Kidney (tissue), 22 donors: ENCODE results near the gene OR5B3. TPM values are rescaled to one million over a fixed set of nuclear protein-coding genes. Genes with fewer than 3 reads are reported as not detected.

ENCODE experiments used
- DNase-seq, 5 donors: peaks; one replicate each; pipeline ENCODE4 v3.0.0-alpha.2; 2013 to 2020
- FAIRE-seq: peaks from 2 replicates; lab custom pipeline; 2012; peaks lifted over from hg19 to GRCh38; lab: Jason Lieb, UNC
- H3K27ac ChIP-seq, 2 donors: one replicate each; pipeline ENCODE4 v1.7.0; 2013; ENCODE audit warnings: low read depth in 2 of 2, low read length in 2 of 2, inconsistent platforms in 1 of 2
- H3K27me3 ChIP-seq: one replicate; pipeline ENCODE4 v1.7.1; 2013; ENCODE audit warnings: low read length, inconsistent platforms; ENCODE audit not compliant: control insufficient read depth, insufficient read depth
- H3K36me3 ChIP-seq, 3 donors: one replicate each; pipeline versions ENCODE4 v1.7.0 to v1.7.1; 2013; ENCODE audit warnings: low read length in 3 of 3, control low read depth in 1 of 3, inconsistent platforms in 1 of 3; ENCODE audit not compliant: insufficient read depth in 3 of 3, control insufficient read depth in 2 of 3
- H3K4me1 ChIP-seq, 3 donors: one replicate each; pipeline versions ENCODE4 v1.7.0 to v1.7.1; 2013; ENCODE audit warnings: low read length in 3 of 3, inconsistent platforms in 1 of 3, low read depth in 1 of 3; ENCODE audit not compliant: control insufficient read depth in 2 of 3, insufficient read depth in 2 of 3
- H3K4me3 ChIP-seq, 3 donors: one replicate each; pipeline versions ENCODE4 v1.7.0 to v1.8.1; 2013; ENCODE audit warnings: low read length in 3 of 3, control low read depth in 1 of 3, inconsistent platforms in 1 of 3
- H3K9ac ChIP-seq, 3 donors: one replicate each; pipeline versions ENCODE4 v1.7.0 to v1.7.1; 2013; ENCODE audit warnings: low read length in 3 of 3, control low read depth in 1 of 3, inconsistent platforms in 1 of 3
- H3K9me3 ChIP-seq, 3 donors: one replicate each; pipeline versions ENCODE4 v1.7.0 to v1.7.1; 2013; ENCODE audit warnings: low read length in 3 of 3, control low read depth in 1 of 3, inconsistent platforms in 1 of 3; ENCODE audit not compliant: control insufficient read depth in 2 of 3, insufficient read depth in 1 of 3
- CTCF ChIP-seq: IDR thresholded peaks from 3 replicates; pipeline ENCODE4 v1.5.1; 2012; ENCODE audit warnings: mild to moderate bottlenecking, moderate library complexity, borderline replicate concordance; ENCODE audit not compliant: insufficient read depth; ENCODE audit errors: extremely low read depth
- intact Hi-C: fragments of 100-400 bp; cut with DNase I; formaldehyde crosslinking; loops from one replicate; pipeline ENCODE4 v1.11.1; 2022
- long read RNA-seq, 10 donors: library from polyadenylated mRNA in 1 of 10; unstranded in 1 of 10; transcript quantifications; one replicate each; pipeline ENCODE4 v2.0.0 and lab custom pipeline, GENCODE V29; 2021 to 2026
- polyA plus RNA-seq: library from polyadenylated mRNA; stranded (reverse); fragments of 350-450 nt; fragmentation: Illumina TruSeq; extraction: RNeasy Lipid Tissue Mini Kit (QIAGEN cat#74804); gene quantifications from one replicate; pipeline ENCODE4 v1.2.3, GENCODE V29; 2014; ENCODE audit warnings: low read depth, low replicate concordance; ENCODE audit not compliant: insufficient read depth
- total RNA-seq: library from RNA; stranded (reverse); fragmentation: NEBNext Ultra II Directional; extraction: Animal tissue kit (Norgen Biotek cat#: 25700); gene quantifications from one replicate; pipeline ENCODE4 v1.2.1, GENCODE V29; 2021
- donor health status: control.
- donor health status: control.
- donor health status: control.
- donor health status: control.
- donor health status: control.
- donor health status: DM: yes; HTN: yes; CAD: no.
- donor health status: Normal renal cell carcinoma (clear cell type).

The OR5B3 gene
- not detected for total RNA-seq
- not detected for polyA plus RNA-seq
- long read RNA-seq, donor 1, result 0 reads
- long read RNA-seq, donor 2, result 0 reads
- long read RNA-seq, donor 3, result 0 reads
- long read RNA-seq, donor 4, result 0 reads
- long read RNA-seq, donor 5, result 0 reads
- long read RNA-seq, donor 6, result 0 reads
- long read RNA-seq, donor 7, result 0 reads
- long read RNA-seq, donor 8, result 0 reads
- long read RNA-seq, donor 9, result 0 reads
- long read RNA-seq, donor 10, result 0 reads

- Histone ChIP-seq H3K4me3 (no peak within 1 kb of the TSS), H3K27me3 (no peaks in the 10 kb centered on the region), H3K9ac (no peak within 1 kb of the TSS), H3K9me3 (peaks cover 0 to 3% (median 0%) of the 10 kb centered on the region in 3 donors), H3K36me3 (no peaks in the 10 kb centered on the region), H3K4me1 (no peaks in the 10 kb centered on the region), H3K27ac (no peak within 1 kb of the TSS)
- DNase-seq, result no peak
- intact Hi-C loops, result no loop called here
- no peak for FAIRE-seq
- TF ChIP-seq CTCF, result no peak
Observed at GRCh38 chr11:58406774-58407173, at the start of gene OR5B3. OR5B3 (minus strand) TSS chr11:58406874; CDS start chr11:58403409, 3,465 bp downstream.

GRCh38 chr11:58451585-58451984, 44.9 kb upstream of the OR5B3 start:
- Histone ChIP-seq H3K9me3 (peaks cover 0 to 9% (median 0%) of the 10 kb centered on the region in 3 donors), H3K27me3 (no peaks in the 10 kb centered on the region), H3K36me3 (no peaks in the 10 kb centered on the region), H3K27ac (no peak overlapping the region), H3K4me3 (no peak overlapping the region), H3K9ac (no peak overlapping the region), H3K4me1 (no peaks in the 10 kb centered on the region)
- TF ChIP-seq CTCF, result no peak
- intact Hi-C loops, result no loop called here
- no peak for FAIRE-seq
- no peak for DNase-seq

GRCh38 chr11:58446294-58446693, 39.6 kb upstream of the OR5B3 start:
- intact Hi-C loops, result no loop called here

More at GRCh38 chr11:58446294-58446693, 39.6 kb upstream of the OR5B3 start:
- peaks cover 0 to 29% (median 0%) of the 10 kb centered on the region in 3 donors for H3K9me3 ChIP-seq
- no peak for DNase-seq
- no peaks in the 10 kb centered on the region for H3K36me3 ChIP-seq
- H3K4me1 ChIP-seq, result no peaks in the 10 kb centered on the region
- H3K27ac ChIP-seq, result no peak overlapping the region
- TF ChIP-seq CTCF, result no peak
- H3K4me3 ChIP-seq, result no peak overlapping the region
- FAIRE-seq, result no peak
- H3K27me3 ChIP-seq, result no peaks in the 10 kb centered on the region
- H3K9ac ChIP-seq, result no peak overlapping the region
